ENCODE measurements around the gene UNK.

Gene UNK

DNA sequence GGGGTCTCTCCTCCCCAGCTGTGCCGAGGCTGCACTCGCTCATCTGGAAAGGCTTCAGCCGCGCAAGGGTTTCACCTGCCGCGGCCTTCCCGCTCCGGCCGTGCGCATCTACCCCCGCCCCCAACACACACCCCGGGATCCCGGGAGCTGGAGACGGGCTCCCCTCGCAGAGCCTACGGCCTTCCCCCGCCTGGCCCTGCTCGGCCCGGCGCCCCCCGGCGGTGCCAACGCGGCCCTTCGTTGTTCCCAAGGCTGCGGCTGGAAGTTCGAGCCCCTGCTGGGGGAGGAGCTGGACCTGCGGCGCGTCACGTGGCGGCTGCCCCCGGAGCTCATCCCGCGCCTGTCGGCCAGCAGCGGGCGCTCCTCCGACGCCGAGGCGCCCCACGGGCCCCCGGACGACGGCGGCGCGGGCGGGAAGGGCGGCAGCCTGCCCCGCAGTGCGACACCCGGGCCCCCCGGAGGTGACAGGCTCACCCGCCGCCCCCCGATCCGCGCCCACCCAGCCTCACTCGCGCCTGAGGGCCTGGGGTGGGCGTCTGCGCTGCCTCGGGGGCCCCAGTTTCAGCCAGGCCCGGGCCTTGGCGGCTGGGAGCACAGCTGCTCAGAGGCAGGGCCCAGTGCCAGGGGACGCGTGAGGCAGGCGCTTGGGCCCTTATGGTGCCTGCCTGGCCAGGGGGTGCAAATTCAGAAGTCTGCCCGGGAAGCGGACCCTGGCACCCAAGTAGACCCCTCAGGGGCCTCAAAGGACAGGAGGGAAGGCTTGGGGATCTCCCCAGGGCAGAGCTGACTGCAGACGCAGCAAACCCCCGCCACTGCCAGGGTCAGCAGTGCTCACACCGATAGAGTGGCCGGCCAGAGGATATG lies 30.9 kb upstream of the UNK start:
- no peaks in the 10 kb centered on the region for H3K79me2 ChIP-seq (ENCODE audit: control insufficient read depth, insufficient read depth, low read length)
- peak overlapping the region; percentile 13 for H3K18ac ChIP-seq (ENCODE audit: low read length)
- peak; percentile 84 for DNase-seq
- no peak overlapping the region for H2BK15ac ChIP-seq (replicated peaks; ENCODE audit: low read depth)
- no peaks in the 10 kb centered on the region for H3K79me1 ChIP-seq (ENCODE audit: low read length)
- peak overlapping the region; percentile 51 for H3K9ac ChIP-seq (ENCODE audit: low read length)
- no peaks in the 10 kb centered on the region for H3K36me3 ChIP-seq (ENCODE audit: control insufficient read depth, insufficient read depth, low read length)
- H4K5ac ChIP-seq (ENCODE audit: low read length) = no peak overlapping the region
- H2BK120ac ChIP-seq (ENCODE audit: low read depth, low read length) = no peak overlapping the region
- no peak overlapping the region for H2BK5ac ChIP-seq (ENCODE audit: low read length)
- H4K8ac ChIP-seq (ENCODE audit: low read depth, low read length) = peak overlapping the region; percentile 44
- H3K27me3 ChIP-seq (ENCODE audit: insufficient read depth, low read length, poor library complexity) = no peaks in the 10 kb centered on the region
- no peak overlapping the region for H3K27ac ChIP-seq (ENCODE audit: low read depth, low read length)
- WGBS (ENCODE audit: extremely low coverage, insufficient coverage, low lambda C conversion rate) = no CpG with 5 or more reads among the region's 76 CpGs
- H3K4me1 ChIP-seq (ENCODE audit: control insufficient read depth, low read depth, low read length) = no peaks in the 10 kb centered on the region
- peak overlapping the region; percentile 11 for H3K4me2 ChIP-seq (ENCODE audit: low read length)
- no peak overlapping the region for H3K23ac ChIP-seq (ENCODE audit: low read length)
- H3K4ac ChIP-seq (ENCODE audit: low read depth, low read length) = no peak overlapping the region
- H3K4me3 ChIP-seq (ENCODE audit: low read length) = no peak overlapping the region
- no peak overlapping the region for H2AK5ac ChIP-seq (ENCODE audit: low read length)
- H3K56ac ChIP-seq (ENCODE audit: low read length) = peak overlapping the region; percentile 65

DNA sequence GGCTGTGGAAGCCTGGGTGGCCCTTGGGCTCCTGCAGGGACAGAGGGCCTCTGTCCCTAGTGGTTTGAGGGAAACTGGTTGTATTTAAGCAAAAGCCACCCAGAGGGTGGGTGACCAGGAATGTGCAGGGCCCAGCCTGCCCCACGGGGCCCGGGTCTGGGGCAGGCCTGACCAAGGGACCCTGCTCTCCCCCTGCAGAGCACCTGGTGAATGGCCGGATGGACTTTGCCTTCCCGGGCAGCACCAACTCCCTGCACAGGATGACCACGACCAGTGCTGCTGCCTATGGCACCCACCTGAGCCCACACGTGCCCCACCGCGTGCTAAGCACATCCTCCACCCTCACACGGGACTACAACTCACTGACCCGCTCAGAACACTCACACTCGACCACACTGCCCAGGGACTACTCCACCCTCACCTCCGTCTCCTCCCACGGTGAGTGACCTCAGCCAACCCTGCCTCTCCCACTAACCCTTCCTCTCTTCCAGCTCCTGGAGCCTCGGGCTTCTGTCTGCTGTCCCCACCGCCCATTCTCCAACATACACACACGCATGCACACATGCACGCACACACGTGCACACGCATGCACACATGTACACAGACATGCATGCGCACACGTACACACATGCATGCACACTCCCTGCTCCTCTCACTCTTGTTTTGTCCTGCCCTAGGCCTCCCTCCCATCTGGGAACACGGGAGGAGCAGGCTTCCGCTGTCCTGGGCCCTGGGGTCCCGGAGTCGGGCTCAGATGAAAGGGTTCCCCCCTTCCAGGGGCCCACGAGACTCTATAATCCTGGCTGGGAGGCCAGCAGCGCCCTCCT lies 30.0 kb upstream of the UNK start:
- Histone ChIP-seq H2BK5ac (ENCODE audit: low read length) (no peak overlapping the region), H2AK5ac (ENCODE audit: low read length) (no peak overlapping the region), H3K4me3 (ENCODE audit: low read length) (no peak overlapping the region), H4K8ac (ENCODE audit: low read depth, low read length) (no peak overlapping the region), H3K79me2 (ENCODE audit: control insufficient read depth, insufficient read depth, low read length) (no peaks in the 10 kb centered on the region), H3K18ac (ENCODE audit: low read length) (no peak overlapping the region), H3K4me1 (ENCODE audit: control insufficient read depth, low read depth, low read length) (no peaks in the 10 kb centered on the region), H3K4ac (ENCODE audit: low read depth, low read length) (no peak overlapping the region), H3K23ac (ENCODE audit: low read length) (no peak overlapping the region), H3K36me3 (ENCODE audit: control insufficient read depth, insufficient read depth, low read length) (no peaks in the 10 kb centered on the region), H3K4me2 (ENCODE audit: low read length) (no peak overlapping the region), H3K27me3 (ENCODE audit: insufficient read depth, low read length, poor library complexity) (no peaks in the 10 kb centered on the region), H3K79me1 (ENCODE audit: low read length) (no peaks in the 10 kb centered on the region), H3K27ac (ENCODE audit: low read depth, low read length) (no peak overlapping the region), H3K56ac (ENCODE audit: low read length) (peak overlapping the region; percentile 65), H4K5ac (ENCODE audit: low read length) (no peak overlapping the region), H3K9ac (ENCODE audit: low read length) (no peak overlapping the region), H2BK120ac (ENCODE audit: low read depth, low read length) (no peak overlapping the region), H2BK15ac (replicated peaks; ENCODE audit: low read depth) (no peak overlapping the region)
- no CpG with 5 or more reads among the region's 27 CpGs for WGBS (ENCODE audit: extremely low coverage, insufficient coverage, low lambda C conversion rate)
- no peak for DNase-seq

DNA sequence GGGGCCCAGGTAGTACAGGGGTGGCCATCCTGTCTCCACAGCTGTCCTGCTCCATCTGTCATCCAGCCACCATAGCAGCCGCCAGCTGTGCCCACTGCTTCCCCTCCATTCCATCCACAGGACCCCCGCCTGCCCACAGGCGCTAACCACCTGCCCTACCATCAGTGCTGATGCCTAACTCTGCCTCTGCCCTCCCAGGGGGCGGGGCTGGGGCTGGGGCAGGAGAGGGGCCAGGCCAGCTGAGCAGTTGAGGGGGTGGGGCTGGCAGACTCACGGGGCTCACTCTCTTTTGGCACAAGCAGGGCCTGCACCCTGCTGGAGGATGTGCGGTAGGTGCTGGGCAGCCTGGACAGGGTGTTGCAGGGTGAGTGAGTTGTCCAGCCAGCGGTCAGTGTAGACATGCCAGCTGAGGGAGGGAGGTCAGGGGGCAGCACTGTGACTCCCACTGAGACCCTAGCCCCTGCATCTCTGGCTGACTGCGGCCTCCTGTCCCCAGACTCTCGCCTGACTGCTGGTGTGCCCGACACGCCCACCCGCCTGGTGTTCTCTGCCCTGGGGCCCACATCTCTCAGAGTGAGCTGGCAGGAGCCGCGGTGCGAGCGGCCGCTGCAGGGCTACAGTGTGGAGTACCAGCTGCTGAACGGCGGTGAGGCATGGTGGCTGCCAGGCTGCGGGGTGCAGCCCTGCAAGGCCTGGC lies 29.3 kb upstream of the UNK start:
- Histone ChIP-seq H3K4me2 (ENCODE audit: low read length) (no peak overlapping the region), H2BK120ac (ENCODE audit: low read depth, low read length) (no peak overlapping the region), H3K18ac (ENCODE audit: low read length) (no peak overlapping the region), H3K36me3 (ENCODE audit: control insufficient read depth, insufficient read depth, low read length) (no peaks in the 10 kb centered on the region), H3K4ac (ENCODE audit: low read depth, low read length) (no peak overlapping the region), H2BK5ac (ENCODE audit: low read length) (no peak overlapping the region), H3K9ac (ENCODE audit: low read length) (no peak overlapping the region), H3K79me2 (ENCODE audit: control insufficient read depth, insufficient read depth, low read length) (no peaks in the 10 kb centered on the region), H2BK15ac (replicated peaks; ENCODE audit: low read depth) (no peak overlapping the region), H3K27me3 (ENCODE audit: insufficient read depth, low read length, poor library complexity) (no peaks in the 10 kb centered on the region), H4K5ac (ENCODE audit: low read length) (no peak overlapping the region), H3K23ac (ENCODE audit: low read length) (no peak overlapping the region), H3K4me3 (ENCODE audit: low read length) (no peak overlapping the region), H3K56ac (ENCODE audit: low read length) (no peak overlapping the region), H3K27ac (ENCODE audit: low read depth, low read length) (no peak overlapping the region), H2AK5ac (ENCODE audit: low read length) (no peak overlapping the region), H3K79me1 (ENCODE audit: low read length) (no peaks in the 10 kb centered on the region), H4K8ac (ENCODE audit: low read depth, low read length) (no peak overlapping the region), H3K4me1 (ENCODE audit: control insufficient read depth, low read depth, low read length) (no peaks in the 10 kb centered on the region)
- peak; percentile 16 for DNase-seq
- no CpG with 5 or more reads among the region's 20 CpGs for WGBS (ENCODE audit: extremely low coverage, insufficient coverage, low lambda C conversion rate)

DNA sequence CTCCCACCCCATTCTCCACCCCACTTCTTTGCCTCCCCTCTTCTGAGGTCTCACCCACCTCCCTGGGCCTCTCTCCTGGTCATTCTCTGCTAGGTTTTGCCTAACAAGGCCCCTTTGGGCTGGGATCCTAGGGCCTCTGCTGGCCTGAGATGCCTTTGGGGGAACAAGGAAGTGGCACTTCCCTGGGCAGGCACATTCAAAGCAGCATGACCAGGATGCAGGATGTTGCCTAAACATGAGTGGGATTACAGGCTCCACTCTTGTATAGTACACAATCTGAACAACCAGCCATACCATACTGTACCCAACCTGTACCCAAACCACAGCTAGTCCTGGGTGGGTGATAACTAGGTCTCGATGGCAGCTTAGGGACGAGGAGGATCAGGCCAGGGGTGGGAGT lies 28.6 kb upstream of the UNK start:
- no CpG with 5 or more reads among the region's 2 CpGs for WGBS (ENCODE audit: extremely low coverage, insufficient coverage, low lambda C conversion rate)
- no peak for DNase-seq
- Histone ChIP-seq H2BK120ac (ENCODE audit: low read depth, low read length) (no peak overlapping the region), H3K79me1 (ENCODE audit: low read length) (no peaks in the 10 kb centered on the region), H4K5ac (ENCODE audit: low read length) (no peak overlapping the region), H3K18ac (ENCODE audit: low read length) (no peak overlapping the region), H4K8ac (ENCODE audit: low read depth, low read length) (no peak overlapping the region), H3K4ac (ENCODE audit: low read depth, low read length) (no peak overlapping the region), H3K4me2 (ENCODE audit: low read length) (no peak overlapping the region), H3K36me3 (ENCODE audit: control insufficient read depth, insufficient read depth, low read length) (no peaks in the 10 kb centered on the region), H3K56ac (ENCODE audit: low read length) (no peak overlapping the region), H3K23ac (ENCODE audit: low read length) (no peak overlapping the region), H3K4me1 (ENCODE audit: control insufficient read depth, low read depth, low read length) (no peaks in the 10 kb centered on the region), H2AK5ac (ENCODE audit: low read length) (no peak overlapping the region), H3K79me2 (ENCODE audit: control insufficient read depth, insufficient read depth, low read length) (no peaks in the 10 kb centered on the region), H3K4me3 (ENCODE audit: low read length) (no peak overlapping the region), H2BK5ac (ENCODE audit: low read length) (no peak overlapping the region), H3K9ac (ENCODE audit: low read length) (no peak overlapping the region), H2BK15ac (replicated peaks; ENCODE audit: low read depth) (no peak overlapping the region), H3K27me3 (ENCODE audit: insufficient read depth, low read length, poor library complexity) (no peaks in the 10 kb centered on the region), H3K27ac (ENCODE audit: low read depth, low read length) (no peak overlapping the region)

DNA sequence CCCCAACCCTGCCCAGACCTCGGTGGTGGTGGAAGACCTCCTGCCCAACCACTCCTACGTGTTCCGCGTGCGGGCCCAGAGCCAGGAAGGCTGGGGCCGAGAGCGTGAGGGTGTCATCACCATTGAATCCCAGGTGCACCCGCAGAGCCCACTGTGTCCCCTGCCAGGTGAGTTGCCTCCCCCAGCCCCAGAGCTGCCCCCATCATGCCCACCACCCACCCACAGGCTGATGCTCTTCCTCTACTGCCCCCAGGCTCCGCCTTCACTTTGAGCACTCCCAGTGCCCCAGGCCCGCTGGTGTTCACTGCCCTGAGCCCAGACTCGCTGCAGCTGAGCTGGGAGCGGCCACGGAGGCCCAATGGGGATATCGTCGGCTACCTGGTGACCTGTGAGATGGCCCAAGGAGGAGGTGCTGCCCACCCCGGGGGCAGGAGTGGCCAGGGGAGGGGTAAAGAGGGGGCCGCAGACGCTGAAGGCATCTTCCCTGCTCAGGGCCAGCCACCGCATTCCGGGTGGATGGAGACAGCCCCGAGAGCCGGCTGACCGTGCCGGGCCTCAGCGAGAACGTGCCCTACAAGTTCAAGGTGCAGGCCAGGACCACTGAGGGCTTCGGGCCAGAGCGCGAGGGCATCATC lies 28.0 kb upstream of the UNK start:
- no peaks in the 10 kb centered on the region for H3K4me1 ChIP-seq (ENCODE audit: control insufficient read depth, low read depth, low read length)
- H3K4ac ChIP-seq (ENCODE audit: low read depth, low read length) = no peak overlapping the region
- no peaks in the 10 kb centered on the region for H3K27me3 ChIP-seq (ENCODE audit: insufficient read depth, low read length, poor library complexity)
- H3K36me3 ChIP-seq (ENCODE audit: control insufficient read depth, insufficient read depth, low read length) = no peaks in the 10 kb centered on the region
- H2BK15ac ChIP-seq (replicated peaks; ENCODE audit: low read depth) = no peak overlapping the region
- H3K79me2 ChIP-seq (ENCODE audit: control insufficient read depth, insufficient read depth, low read length) = no peaks in the 10 kb centered on the region
- no peak overlapping the region for H3K27ac ChIP-seq (ENCODE audit: low read depth, low read length)
- H4K5ac ChIP-seq (ENCODE audit: low read length) = no peak overlapping the region
- H3K9ac ChIP-seq (ENCODE audit: low read length) = no peak overlapping the region
- H3K56ac ChIP-seq (ENCODE audit: low read length) = no peak overlapping the region
- H3K4me2 ChIP-seq (ENCODE audit: low read length) = no peak overlapping the region
- no peak overlapping the region for H3K18ac ChIP-seq (ENCODE audit: low read length)
- H2BK120ac ChIP-seq (ENCODE audit: low read depth, low read length) = no peak overlapping the region
- H3K23ac ChIP-seq (ENCODE audit: low read length) = no peak overlapping the region
- H2AK5ac ChIP-seq (ENCODE audit: low read length) = no peak overlapping the region
- H3K79me1 ChIP-seq (ENCODE audit: low read length) = no peaks in the 10 kb centered on the region
- no peak overlapping the region for H2BK5ac ChIP-seq (ENCODE audit: low read length)
- WGBS (ENCODE audit: extremely low coverage, insufficient coverage, low lambda C conversion rate) = no CpG with 5 or more reads among the region's 29 CpGs
- no peak for DNase-seq
- H3K4me3 ChIP-seq (ENCODE audit: low read length) = no peak overlapping the region
- H4K8ac ChIP-seq (ENCODE audit: low read depth, low read length) = no peak overlapping the region

All from mesendoderm (in vitro differentiated cells).